Adipocyte (in vitro differentiated cells): ENCODE data around the gene SRPK3.
"Not testable (repeated sequence)": the region's sequence is repeated elsewhere in the genome, so short reads cannot be mapped to it uniquely, and the experiment has no call there.

Experiments
- DNase-seq: peaks from one replicate; pipeline ENCODE4 v3.0.0-alpha.2; 2015; ENCODE audit warnings: low read depth
- H3K27me3 ChIP-seq: replicated peaks from 2 replicates; pipeline ENCODE4 v1.7.0; 2013; ENCODE audit warnings: mild to moderate bottlenecking, low read length, moderate library complexity; ENCODE audit not compliant: control insufficient read depth, insufficient read depth
- H3K36me3 ChIP-seq: 2 replicates; pipeline ENCODE4 v1.7.0; 2013; ENCODE audit warnings: low read length, mild to moderate bottlenecking, moderate library complexity; ENCODE audit not compliant: control insufficient read depth, insufficient read depth, severe bottlenecking
- H3K4me1 ChIP-seq: 2 replicates; pipeline ENCODE4 v1.7.0; 2013; ENCODE audit warnings: mild to moderate bottlenecking, low read length, moderate library complexity; ENCODE audit not compliant: control insufficient read depth, insufficient read depth
- H3K4me3 ChIP-seq: 2 replicates; pipeline ENCODE4 v1.7.0; 2013; ENCODE audit warnings: mild to moderate bottlenecking, low read length, moderate library complexity
- H3K9ac ChIP-seq: 2 replicates; pipeline ENCODE4 v1.7.0; 2013; ENCODE audit warnings: mild to moderate bottlenecking, low read length, moderate library complexity
- H3K9me3 ChIP-seq: 2 replicates; pipeline ENCODE4 v1.7.0; 2013; ENCODE audit warnings: mild to moderate bottlenecking, low read length, moderate library complexity; ENCODE audit not compliant: control insufficient read depth

Gene SRPK3

DNA sequence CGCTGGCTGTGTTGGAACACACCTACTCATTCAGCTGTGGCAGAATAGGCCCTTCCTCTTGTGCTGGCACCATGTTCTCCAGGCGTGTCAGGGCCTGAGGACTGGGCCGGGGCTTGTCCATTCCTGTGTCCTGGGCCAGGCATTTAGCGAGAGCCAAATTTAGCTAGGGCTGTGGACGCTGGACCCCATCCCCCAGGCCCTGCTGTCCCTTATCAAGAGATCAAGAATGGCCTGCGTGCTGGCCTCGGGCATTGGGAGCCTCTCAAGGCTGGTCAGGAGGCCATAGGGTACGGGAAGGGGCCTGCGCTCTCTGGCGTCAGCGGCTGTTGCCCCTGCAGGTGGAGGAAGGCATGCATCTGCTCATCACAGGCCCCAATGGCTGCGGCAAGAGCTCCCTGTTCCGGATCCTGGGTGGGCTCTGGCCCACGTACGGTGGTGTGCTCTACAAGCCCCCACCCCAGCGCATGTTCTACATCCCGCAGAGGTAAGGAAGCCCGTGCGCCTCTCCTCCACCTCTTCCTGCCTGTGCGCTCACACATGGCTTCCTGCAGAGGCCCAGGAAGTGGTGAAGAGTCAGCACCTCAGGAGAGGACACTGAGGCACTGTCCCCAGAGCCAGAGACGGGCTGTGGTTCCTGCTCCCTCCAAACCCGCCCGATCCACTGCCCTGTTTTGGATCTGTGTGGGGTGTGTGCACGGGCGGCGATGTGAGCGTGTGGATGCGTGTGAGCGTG, 40.9 kb upstream of the SRPK3 start:
- Histone ChIP-seq H3K36me3 (peaks cover 16% of the 10 kb centered on the region), H3K27me3 (no peaks in the 10 kb centered on the region), H3K9me3 (no peaks in the 10 kb centered on the region), H3K4me1 (peaks cover 5% of the 10 kb centered on the region), H3K4me3 (no peak overlapping the region), H3K9ac (no peak overlapping the region)
- no peak for DNase-seq

- Histone ChIP-seq H3K36me3 (peaks cover 16% of the 10 kb centered on the region), H3K9ac (no peak overlapping the region), H3K9me3 (no peaks in the 10 kb centered on the region), H3K4me3 (no peak overlapping the region), H3K4me1 (peaks cover 5% of the 10 kb centered on the region), H3K27me3 (no peaks in the 10 kb centered on the region)
- no peak for DNase-seq
These were observed 40.1 kb upstream of the SRPK3 start for GRCh38 chrX:153740631-153741222.

- Histone ChIP-seq H3K4me3 (no peak overlapping the region), H3K4me1 (peaks cover 6% of the 10 kb centered on the region), H3K27me3 (no peaks in the 10 kb centered on the region), H3K9ac (no peak overlapping the region), H3K9me3 (no peaks in the 10 kb centered on the region), H3K36me3 (peaks cover 15% of the 10 kb centered on the region)
- no peak for DNase-seq
These were observed 39.4 kb upstream of the SRPK3 start for GRCh38 chrX:153741446-153741845.

DNA sequence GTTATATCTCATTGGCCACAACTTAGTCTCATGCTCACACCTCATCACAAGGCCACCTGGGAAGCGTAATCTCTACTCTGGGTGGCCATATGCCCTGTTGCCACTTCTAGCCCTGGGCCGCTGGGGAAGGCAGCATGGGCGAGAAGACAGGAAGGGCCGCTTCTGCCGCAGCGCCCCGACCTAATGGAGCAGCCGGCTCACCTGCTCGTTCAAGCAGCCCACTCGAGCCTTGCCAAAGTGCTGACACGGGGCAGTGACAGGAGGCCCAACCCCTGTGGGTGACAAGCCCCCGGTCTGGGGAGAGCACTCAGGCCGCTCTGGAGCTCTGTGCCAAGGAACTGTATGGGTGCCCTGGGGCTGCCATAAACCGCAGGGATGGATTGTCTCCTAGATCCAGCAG, 38.7 kb upstream of the SRPK3 start:
- H3K36me3 ChIP-seq, H3K9ac ChIP-seq, H3K4me3 ChIP-seq, H3K27me3 ChIP-seq, H3K9me3 ChIP-seq, H3K4me1 ChIP-seq, DNase-seq: not testable (repeated sequence)

DNA sequence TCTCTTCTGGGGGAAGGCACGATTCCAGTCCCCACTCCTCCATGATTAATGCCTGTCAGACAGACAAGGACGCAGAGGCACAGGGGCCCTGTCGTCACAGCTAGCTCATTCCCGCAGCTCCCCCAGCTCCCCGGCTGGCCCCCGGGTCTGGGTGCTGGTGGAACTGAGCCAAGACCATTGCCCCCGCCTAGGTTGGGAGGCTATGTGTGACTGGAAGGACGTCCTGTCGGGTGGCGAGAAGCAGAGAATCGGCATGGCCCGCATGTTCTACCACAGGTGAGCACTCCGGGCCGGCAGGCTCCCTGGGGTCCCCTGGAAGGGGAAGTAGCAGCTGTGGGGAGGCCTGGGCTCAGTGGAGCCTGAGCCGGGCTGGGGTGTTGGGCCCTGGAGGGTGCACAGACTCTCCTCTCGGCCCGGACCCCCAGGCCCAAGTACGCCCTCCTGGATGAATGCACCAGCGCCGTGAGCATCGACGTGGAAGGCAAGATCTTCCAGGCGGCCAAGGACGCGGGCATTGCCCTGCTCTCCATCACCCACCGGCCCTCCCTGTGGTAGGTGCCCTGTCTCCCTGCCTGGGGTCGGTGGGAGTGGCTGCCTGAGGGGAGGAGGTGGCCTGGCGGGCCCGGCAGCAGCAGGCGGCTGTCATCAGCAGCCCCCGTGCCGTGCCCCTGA, 37.9 kb upstream of the SRPK3 start:
- not testable (repeated sequence) for DNase-seq, H3K27me3 ChIP-seq, H3K9ac ChIP-seq, H3K36me3 ChIP-seq, H3K9me3 ChIP-seq, H3K4me3 ChIP-seq
- H3K4me1 ChIP-seq = peaks cover 13% of the 10 kb centered on the region

DNA sequence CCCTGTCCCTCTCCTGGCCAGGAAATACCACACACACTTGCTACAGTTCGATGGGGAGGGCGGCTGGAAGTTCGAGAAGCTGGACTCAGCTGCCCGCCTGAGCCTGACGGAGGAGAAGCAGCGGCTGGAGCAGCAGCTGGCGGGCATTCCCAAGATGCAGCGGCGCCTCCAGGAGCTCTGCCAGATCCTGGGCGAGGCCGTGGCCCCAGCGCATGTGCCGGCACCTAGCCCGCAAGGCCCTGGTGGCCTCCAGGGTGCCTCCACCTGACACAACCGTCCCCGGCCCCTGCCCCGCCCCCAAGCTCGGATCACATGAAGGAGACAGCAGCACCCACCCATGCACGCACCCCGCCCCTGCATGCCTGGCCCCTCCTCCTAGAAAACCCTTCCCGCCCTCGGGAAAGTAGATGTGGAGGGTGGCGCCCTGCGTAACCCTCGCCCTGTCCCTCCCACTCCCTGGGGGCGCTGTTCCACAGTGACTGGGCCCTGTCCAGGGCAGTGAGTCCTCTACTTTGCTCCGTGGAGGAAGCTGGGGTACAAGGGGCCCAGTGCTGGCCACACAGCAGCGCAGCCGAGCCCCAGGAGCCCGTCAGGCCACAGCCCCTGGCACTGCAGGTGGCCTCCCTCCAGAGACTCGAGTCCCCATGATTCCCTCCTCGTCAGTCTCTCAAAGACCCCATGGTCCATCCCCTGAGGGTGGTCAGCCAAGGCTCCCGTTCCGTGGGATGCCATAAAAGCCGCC, 37.2 kb upstream of the SRPK3 start:
- not testable (repeated sequence) for DNase-seq, H3K9me3 ChIP-seq, H3K36me3 ChIP-seq, H3K4me3 ChIP-seq, H3K27me3 ChIP-seq
- H3K9ac ChIP-seq = peak overlapping the region; percentile 49
- H3K4me1 ChIP-seq = peaks cover 13% of the 10 kb centered on the region

- H3K9me3 ChIP-seq = no peaks in the 10 kb centered on the region
- peak overlapping the region; percentile 49 for H3K9ac ChIP-seq
- no peak overlapping the region for H3K4me3 ChIP-seq
- no peaks in the 10 kb centered on the region for H3K27me3 ChIP-seq
- H3K36me3 ChIP-seq = peaks cover 4% of the 10 kb centered on the region
- peaks cover 13% of the 10 kb centered on the region for H3K4me1 ChIP-seq
- DNase-seq = no peak
These were observed 36.4 kb upstream of the SRPK3 start for GRCh38 chrX:153744210-153745066.

DNA sequence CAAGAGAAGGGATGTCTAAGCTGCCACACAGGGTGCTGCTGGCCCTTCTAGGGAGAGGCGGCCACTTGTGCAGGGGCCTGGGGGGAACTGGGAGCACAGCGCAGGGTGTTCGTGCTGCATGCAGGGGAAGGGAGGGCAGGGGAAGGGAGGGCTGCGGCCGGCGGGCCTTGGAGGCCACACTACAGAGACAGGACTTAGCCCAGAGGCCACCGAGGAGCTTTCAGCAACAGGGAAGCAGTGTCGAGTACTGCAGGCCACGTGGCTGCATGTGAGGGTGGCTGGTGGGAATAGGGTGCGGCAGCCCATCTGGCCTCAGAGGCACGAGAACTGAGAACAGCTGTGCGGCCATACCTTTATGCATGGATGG, 35.8 kb upstream of the SRPK3 start:
- H3K4me1 ChIP-seq = peaks cover 13% of the 10 kb centered on the region
- H3K9me3 ChIP-seq, H3K9ac ChIP-seq, H3K27me3 ChIP-seq, H3K4me3 ChIP-seq, H3K36me3 ChIP-seq, DNase-seq: not testable (repeated sequence)

- Histone ChIP-seq H3K4me3 (no peak overlapping the region), H3K36me3 (no peaks in the 10 kb centered on the region), H3K27me3 (peaks cover 7% of the 10 kb centered on the region), H3K9me3 (no peaks in the 10 kb centered on the region), H3K4me1 (peaks cover 13% of the 10 kb centered on the region), H3K9ac (no peak overlapping the region)
- no peak for DNase-seq
These were observed 34.5 kb upstream of the SRPK3 start for GRCh38 chrX:153746359-153746758.

DNA sequence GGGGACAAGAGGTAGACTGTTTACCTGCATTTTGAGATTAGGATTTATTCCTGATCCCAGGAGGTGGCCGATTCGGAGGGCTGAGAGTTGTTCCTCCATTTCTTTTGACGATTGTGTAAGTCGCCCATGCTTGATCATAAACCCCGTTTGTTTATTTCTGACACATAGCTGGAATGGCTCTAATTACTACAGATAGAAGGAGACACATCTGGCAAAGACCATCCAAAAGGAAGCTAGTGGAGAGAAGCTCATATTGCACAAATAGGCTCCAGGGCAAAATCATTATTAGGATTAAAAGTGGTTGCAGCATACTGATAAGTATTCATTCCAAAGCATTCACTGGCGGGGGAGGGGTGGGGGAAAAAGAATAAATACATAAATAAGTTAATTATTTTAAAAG, 33.9 kb upstream of the SRPK3 start:
- H3K9me3 ChIP-seq, H3K9ac ChIP-seq, H3K36me3 ChIP-seq, H3K4me3 ChIP-seq, DNase-seq, H3K27me3 ChIP-seq: not testable (repeated sequence)
- H3K4me1 ChIP-seq = peaks cover 13% of the 10 kb centered on the region
